NB4 (cell line): ENCODE results near the gene PRR33.

Source experiments
- CTCF ChIP-seq: IDR thresholded peaks from one replicate; pipeline ENCODE4 v1.5.1; 2012; ENCODE audit warnings: low read depth, low read length
- MAX ChIP-seq: IDR thresholded peaks from 2 replicates; pipeline ENCODE4 v1.6.1; 2011; ENCODE audit warnings: low read depth, low read length
- MYC ChIP-seq: IDR thresholded peaks from 2 replicates; pipeline ENCODE4 v1.6.1; 2011; ENCODE audit warnings: low read depth, low read length
- POLR2A ChIP-seq: IDR thresholded peaks from 2 replicates; pipeline ENCODE4 v1.6.1; 2011; ENCODE audit warnings: mild to moderate bottlenecking; ENCODE audit not compliant: insufficient read length; ENCODE audit errors: extremely low read depth

- TF ChIP-seq CTCF (peak; percentile 29), POLR2A (no peak), MYC (no peak), MAX (no peak)
Observed at GRCh38 chr11:1917523-1918435, 26.1 kb upstream of the PRR33 start.
